Uterus (tissue), 4 donors: Measurements from ENCODE around the gene OR8J1. TPM values are rescaled to one million over a fixed set of nuclear protein-coding genes. Genes with fewer than 3 reads are reported as not detected.
"Not testable (repeated sequence)": the region's sequence is repeated elsewhere in the genome, so short reads cannot be mapped to it uniquely, and the experiment has no call there.

Experiments
- DNase-seq, 2 donors: peaks; one replicate each; pipeline ENCODE4 v3.0.0-alpha.2; 2019 to 2020
- H3K27ac ChIP-seq, 2 donors: fragments of 200-600 bp; sonication (generic); 1 replicate in 1 of 2; 2 replicates in 1 of 2; pipeline ENCODE4 v1.5.1; 2016 to 2018
- H3K27me3 ChIP-seq, 2 donors: fragments of 200-600 bp; sonication (generic); one replicate each; pipeline ENCODE4 v1.5.1; 2018 to 2019; ENCODE audit warnings: control low read depth in 1 of 2
- H3K36me3 ChIP-seq, 2 donors: fragments of 200-600 bp; sonication (generic); one replicate each; pipeline ENCODE4 v1.5.1; 2019; ENCODE audit warnings: control low read depth in 1 of 2
- H3K4me1 ChIP-seq, 2 donors: fragments of 200-600 bp; sonication (generic); one replicate each; pipeline ENCODE4 v1.5.1; 2018 to 2019; ENCODE audit warnings: control low read depth in 1 of 2
- H3K4me3 ChIP-seq, 2 donors: fragments of 200-600 bp; sonication (generic); 1 replicate in 1 of 2; 2 replicates in 1 of 2; pipeline ENCODE4 v1.5.1; 2018 to 2019; ENCODE audit warnings: mild to moderate bottlenecking in 1 of 2
- H3K9me3 ChIP-seq, 2 donors: fragments of 200-600 bp; sonication (generic); one replicate each; pipeline ENCODE4 v1.5.1; 2019; ENCODE audit warnings: control low read depth in 1 of 2
- CTCF ChIP-seq, 4 experiments: fragments of 200-600 bp in 2 of 4; fragments of 450-650 bp in 2 of 4; sonication (generic) in 2 of 4; IDR thresholded peaks; one replicate each; pipeline ENCODE4 v1.5.1; 2016 to 2019; ENCODE audit warnings: antibody characterized with exemption in 4 of 4, mild to moderate bottlenecking in 2 of 4, moderate library complexity in 1 of 4
- POLR2A ChIP-seq, 2 donors: fragments of 450-650 bp; IDR thresholded peaks; one replicate each; pipeline ENCODE4 v1.6.1; 2016; ENCODE audit warnings: antibody characterized with exemption in 2 of 2, mild to moderate bottlenecking in 1 of 2, moderate library complexity in 1 of 2
- intact Hi-C: fragments of 100-400 bp; cut with DNase I; formaldehyde crosslinking; loops from one replicate; pipeline ENCODE4 v1.15.1; 2023; ENCODE audit warnings: low total_unique reads
- total RNA-seq, 4 donors: library from RNA; depleted of rRNA in 3 of 4; stranded (reverse); fragments of >200 nt in 3 of 4; gene quantifications; one replicate each; pipeline versions ENCODE4 v1.1.0 to v1.2.4, GENCODE V29; 2014 to 2023
- donor health status: DM: yes; HTN: yes; CAD: no.

OR8J1 gene
- total RNA-seq, 4 donors from 2014 or later, result not detected

GRCh38 chr11:56340289-56340688 lies 13.8 kb upstream of the OR8J1 start:
- no peak for DNase-seq
- Histone ChIP-seq H3K27me3 (no peaks in the 10 kb centered on the region), H3K4me3 (no peak overlapping the region), H3K27ac (no peak overlapping the region), H3K36me3 (no peaks in the 10 kb centered on the region), H3K9me3 (no peaks in the 10 kb centered on the region), H3K4me1 (no peaks in the 10 kb centered on the region)
- intact Hi-C loops, result no loop called here
- TF ChIP-seq POLR2A (IDR thresholded peaks at IDR 0.05), result no peak

- Histone ChIP-seq H3K4me3 (no peak within 1 kb of the TSS), H3K36me3 (no peaks in the 10 kb centered on the region), H3K4me1 (no peaks in the 10 kb centered on the region), H3K9me3 (no peaks in the 10 kb centered on the region), H3K27me3 (no peaks in the 10 kb centered on the region), H3K27ac (no peak within 1 kb of the TSS)
- intact Hi-C loops, result no loop called here
- no peak for DNase-seq
- TF ChIP-seq CTCF (IDR thresholded peaks at IDR 0.05) (no peak), POLR2A (IDR thresholded peaks at IDR 0.05) (no peak)
These were observed 8.4 kb upstream of the OR8J1 start, which contains the start of gene OR8K1 for GRCh38 chr11:56345739-56346138. TSS of gene OR8K1 (plus strand) at chr11:56346039. CDS start at chr11:56346039, 0 bp downstream.

GRCh38 chr11:56375324-56375723 lies 21.2 kb downstream of the OR8J1 start, which contains the start of gene OR8U1:
TSS of gene OR8U1 (plus strand) at chr11:56375624. CDS start at chr11:56375624, 0 bp downstream.
- intact Hi-C loops, result no loop called here
- Histone ChIP-seq H3K9me3 (no peaks in the 10 kb centered on the region), H3K4me3 (no peak within 1 kb of the TSS), H3K27me3 (no peaks in the 10 kb centered on the region), H3K4me1 (no peaks in the 10 kb centered on the region), H3K36me3 (no peaks in the 10 kb centered on the region), H3K27ac (no peak within 1 kb of the TSS)
- TF ChIP-seq CTCF (IDR thresholded peaks at IDR 0.05), result no peak
- no peak for TF ChIP-seq POLR2A (IDR thresholded peaks at IDR 0.05)
- no peak for DNase-seq

- Histone ChIP-seq H3K27me3 (no peaks in the 10 kb centered on the region), H3K36me3 (no peaks in the 10 kb centered on the region), H3K4me1 (no peaks in the 10 kb centered on the region), H3K4me3 (no peak overlapping the region), H3K27ac (no peak overlapping the region), H3K9me3 (no peaks in the 10 kb centered on the region)
- TF ChIP-seq POLR2A (IDR thresholded peaks at IDR 0.05), result no peak
- TF ChIP-seq CTCF (IDR thresholded peaks at IDR 0.05), result no peak
- no peak for DNase-seq
- intact Hi-C loops, result no loop called here
These were observed 26.0 kb downstream of the OR8J1 start for GRCh38 chr11:56380120-56380519.

- TF ChIP-seq POLR2A (IDR thresholded peaks at IDR 0.05), result no peak
- no peak for TF ChIP-seq CTCF (IDR thresholded peaks at IDR 0.05)
- Histone ChIP-seq H3K9me3 (no peaks in the 10 kb centered on the region), H3K27ac (no peak overlapping the region), H3K27me3 (no peaks in the 10 kb centered on the region), H3K36me3 (no peaks in the 10 kb centered on the region), H3K4me3 (no peak overlapping the region), H3K4me1 (no peaks in the 10 kb centered on the region)
- no peak for DNase-seq
- intact Hi-C loops, result no loop called here
These were observed 40.3 kb downstream of the OR8J1 start for GRCh38 chr11:56394381-56394780.

GRCh38 chr11:56396047-56396446 lies 42.0 kb downstream of the OR8J1 start:
- no peak for TF ChIP-seq POLR2A (IDR thresholded peaks at IDR 0.05)
- no peak for TF ChIP-seq CTCF (IDR thresholded peaks at IDR 0.05)
- no peak for DNase-seq
- no peak overlapping the region for H3K4me3 ChIP-seq
- H3K36me3 ChIP-seq, result no peaks in the 10 kb centered on the region
- intact Hi-C loops, result no loop called here
- no peak overlapping the region for H3K27ac ChIP-seq
- H3K9me3 ChIP-seq, result no peaks in the 10 kb centered on the region
- no peaks in the 10 kb centered on the region for H3K27me3 ChIP-seq
- H3K4me1 ChIP-seq, result no peaks in the 10 kb centered on the region

- H3K9me3 ChIP-seq, H3K4me1 ChIP-seq, H3K4me3 ChIP-seq, H3K36me3 ChIP-seq, intact Hi-C loops, H3K27ac ChIP-seq, H3K27me3 ChIP-seq: not testable (repeated sequence)
- DNase-seq, result peak in 1 of 2 donors; percentile 12
These were observed 47.9 kb downstream of the OR8J1 start for GRCh38 chr11:56401858-56402461.
